IMR-90 (cell line): ENCODE measurements around the gene FAM89B. TPM values are rescaled to one million over a fixed set of nuclear protein-coding genes. Genes with fewer than 3 reads are reported as not detected.

ENCODE experiments used
- ATAC-seq: fragments of 200-7000 bp; cut with Tn5 transposase; 2 replicates; pipeline ENCODE4 v1.9.1; 2020; ENCODE audit warnings: low read depth, mild to moderate bottlenecking, moderate library complexity
- BruUV-seq: library from RNA; stranded (reverse); fragments of 400-500 nt; replicated peaks from 2 replicates; lab custom pipeline; 2021; lab: Mats Ljungman, UMichigan
- CTCF ChIA-PET: fragments of 300-600 bp; formaldehyde crosslinking; extraction: SDS; loops from one replicate; lab custom pipeline; 2021; ENCODE audit warnings: antibody characterized with exemption; lab: Yijun Ruan, JAX
- POLR2A ChIA-PET: fragments of 300-600 bp; sonication (Branson Sonifier 250); formaldehyde crosslinking; loops from one replicate; lab custom pipeline; 2022; ENCODE audit warnings: antibody characterized with exemption; ENCODE audit not compliant: unreplicated experiment; lab: Charles Lee
- DNase-seq: peaks from one replicate; pipeline ENCODE4 v3.0.0; 2013
- H2AFZ ChIP-seq: replicated peaks from 2 replicates; pipeline ENCODE3; 2013; ENCODE audit warnings: low read length, mild to moderate bottlenecking; ENCODE audit not compliant: poor library complexity
- H2AK5ac ChIP-seq: 2 replicates; pipeline ENCODE4 v1.6.1; 2013; ENCODE audit warnings: low read depth, low read length, inconsistent platforms
- H2AK9ac ChIP-seq: replicated peaks from 2 replicates; pipeline ENCODE3; 2013; ENCODE audit warnings: mild to moderate bottlenecking, low read depth, low read length, moderate library complexity; ENCODE audit not compliant: poor library complexity
- H2BK120ac ChIP-seq: 2 replicates; pipeline ENCODE4 v1.6.1; 2013; ENCODE audit warnings: low read depth, low read length, inconsistent platforms
- H2BK15ac ChIP-seq: 3 replicates; pipeline ENCODE4 v1.6.1; 2013; ENCODE audit warnings: low read depth, low read length, inconsistent platforms
- H2BK20ac ChIP-seq: 2 replicates; pipeline ENCODE4 v1.6.1; 2013; ENCODE audit warnings: low read depth, mild to moderate bottlenecking, inconsistent platforms, low read length, moderate library complexity
- H2BK5ac ChIP-seq: 2 replicates; pipeline ENCODE4 v1.6.1; 2013; ENCODE audit warnings: mild to moderate bottlenecking, low read depth, low read length, inconsistent platforms; ENCODE audit not compliant: poor library complexity, severe bottlenecking
- H3K14ac ChIP-seq: replicated peaks from 2 replicates; pipeline ENCODE4 v1.6.1; 2013; ENCODE audit warnings: low read depth, low read length, inconsistent platforms
- H3K18ac ChIP-seq: 2 replicates; pipeline ENCODE4 v1.6.1; 2013; ENCODE audit warnings: low read depth, low read length, control low read depth
- H3K23ac ChIP-seq: 2 replicates; pipeline ENCODE4 v1.6.1; 2013; ENCODE audit warnings: low read depth, low read length, inconsistent platforms
- H3K27ac ChIP-seq: 2 replicates; pipeline ENCODE4 v1.5.1; 2013; ENCODE audit warnings: mild to moderate bottlenecking, control low read depth, low read length; ENCODE audit not compliant: insufficient read depth
- H3K27me3 ChIP-seq: 2 replicates; pipeline ENCODE4 v1.6.1; 2013; ENCODE audit warnings: low read length; ENCODE audit not compliant: control insufficient read depth, insufficient read depth
- H3K36me3 ChIP-seq: 2 replicates; pipeline ENCODE4 v1.6.1; 2013; ENCODE audit warnings: low read length, mixed read lengths; ENCODE audit not compliant: control insufficient read depth, insufficient read depth
- H3K4ac ChIP-seq: 2 replicates; pipeline ENCODE4 v1.6.1; 2013; ENCODE audit warnings: low read depth, low read length, inconsistent platforms
- H3K4me1 ChIP-seq: 2 replicates; pipeline ENCODE4 v1.6.1; 2013; ENCODE audit warnings: low read length, mixed read lengths; ENCODE audit not compliant: control insufficient read depth, insufficient read depth
- H3K4me2 ChIP-seq: 2 replicates; pipeline ENCODE4 v1.6.1; 2013; ENCODE audit warnings: low read depth, mild to moderate bottlenecking, control low read depth, low read length, moderate library complexity
- H3K4me3 ChIP-seq: 2 replicates; pipeline ENCODE4 v1.5.1; 2013; ENCODE audit warnings: low read depth, mild to moderate bottlenecking, control low read depth, low read length, moderate library complexity; ENCODE audit not compliant: insufficient read depth
- H3K56ac ChIP-seq: 2 replicates; pipeline ENCODE4 v1.6.1; 2013; ENCODE audit warnings: low read length, inconsistent platforms; ENCODE audit not compliant: insufficient read depth; ENCODE audit errors: extremely low read depth
- H3K79me1 ChIP-seq, 2 experiments: 2 replicates each; pipeline ENCODE4 v1.6.1; 2013; ENCODE audit warnings: low read length in 2 of 2, inconsistent platforms in 1 of 2, low read depth in 1 of 2
- H3K9ac ChIP-seq: 2 replicates; pipeline ENCODE4 v1.6.1; 2013; ENCODE audit warnings: low read depth, low read length, control low read depth
- H3K9me1 ChIP-seq: 2 replicates; pipeline ENCODE4 v1.6.1; 2013; ENCODE audit warnings: low read length, inconsistent platforms; ENCODE audit not compliant: insufficient read depth
- H3K9me3 ChIP-seq: 2 replicates; pipeline ENCODE4 v1.6.1; 2013; ENCODE audit warnings: low read length; ENCODE audit not compliant: control insufficient read depth, insufficient read depth
- H4K20me1 ChIP-seq: 2 replicates; pipeline ENCODE4 v1.6.1; 2013; ENCODE audit warnings: low read length, inconsistent platforms; ENCODE audit not compliant: insufficient read depth
- H4K5ac ChIP-seq: 2 replicates; pipeline ENCODE4 v1.6.1; 2013; ENCODE audit warnings: mild to moderate bottlenecking, low read depth, low read length, control low read depth
- H4K8ac ChIP-seq, 2 experiments: 2 replicates each; pipeline ENCODE4 v1.6.1; 2013; ENCODE audit warnings: low read depth in 2 of 2, low read length in 2 of 2, control low read depth in 1 of 2, inconsistent platforms in 1 of 2
- H4K91ac ChIP-seq: 2 replicates; pipeline ENCODE4 v1.6.1; 2013; ENCODE audit warnings: low read depth, low read length, inconsistent platforms; ENCODE audit not compliant: insufficient read depth
- BHLHE40 ChIP-seq: fragments of 150-350 bp; IDR thresholded peaks from 2 replicates; pipeline ENCODE4 v1.6.1; 2016; ENCODE audit warnings: mild to moderate bottlenecking, low read depth, low read length
- CEBPB ChIP-seq: IDR thresholded peaks from 2 replicates; pipeline ENCODE4 v1.6.1; 2012; ENCODE audit warnings: low read depth, low read length, improper control_type of control experiment
- CHD1 ChIP-seq: IDR thresholded peaks from 2 replicates; pipeline ENCODE4 v1.6.1; 2012; ENCODE audit warnings: low read depth, low read length, improper control_type of control experiment
- ELK1 ChIP-seq: fragments of 150-350 bp; IDR thresholded peaks from 2 replicates; pipeline ENCODE4 v1.6.1; 2016; ENCODE audit warnings: low read depth, mild to moderate bottlenecking, low read length, moderate library complexity, borderline replicate concordance
- FOS ChIP-seq: fragments of 150-350 bp; IDR thresholded peaks from 2 replicates; pipeline ENCODE4 v1.6.1; 2016; ENCODE audit warnings: low read depth, low read length
- MAFK ChIP-seq: IDR thresholded peaks from 2 replicates; pipeline ENCODE4 v1.6.1; 2012; ENCODE audit warnings: low read depth, low read length, improper control_type of control experiment
- MAZ ChIP-seq: IDR thresholded peaks from 2 replicates; pipeline ENCODE4 v1.6.1; 2012; ENCODE audit warnings: low read depth, mild to moderate bottlenecking, low read length, improper control_type of control experiment, moderate library complexity, borderline replicate concordance
- MXI1 ChIP-seq: IDR thresholded peaks from 2 replicates; pipeline ENCODE4 v1.6.1; 2012; ENCODE audit warnings: low read depth, mild to moderate bottlenecking, low read length, moderate library complexity, borderline replicate concordance
- NFE2L2 ChIP-seq: fragments of 150-350 bp; IDR thresholded peaks from 2 replicates; pipeline ENCODE4 v1.6.1; 2016; ENCODE audit warnings: low read depth, mild to moderate bottlenecking, low read length
- POLR2A ChIP-seq: IDR thresholded peaks from 2 replicates; pipeline ENCODE4 v1.6.1; 2012; ENCODE audit warnings: mild to moderate bottlenecking, low read depth, low read length
- RAD21 ChIP-seq: IDR thresholded peaks from 2 replicates; pipeline ENCODE4 v1.6.1; 2012; ENCODE audit warnings: low read length, improper control_type of control experiment
- RCOR1 ChIP-seq: IDR thresholded peaks from 2 replicates; pipeline ENCODE4 v1.6.1; 2012; ENCODE audit warnings: mild to moderate bottlenecking, low read length, improper control_type of control experiment; ENCODE audit not compliant: insufficient replicate concordance
- RFX5 ChIP-seq: IDR thresholded peaks from 2 replicates; pipeline ENCODE4 v1.8.0; 2012; ENCODE audit warnings: low read depth, mild to moderate bottlenecking, low read length, moderate library complexity
- SMC3 ChIP-seq: fragments of 150-350 bp; IDR thresholded peaks from 2 replicates; pipeline ENCODE4 v1.6.1; 2016; ENCODE audit warnings: low read depth, mild to moderate bottlenecking, antibody characterized with exemption, low read length, moderate library complexity
- USF2 ChIP-seq: fragments of 150-350 bp; IDR thresholded peaks from 2 replicates; pipeline ENCODE4 v1.6.1; 2017; ENCODE audit warnings: mild to moderate bottlenecking, antibody characterized with exemption, low read length, low read depth
- WGBS, 2 experiments: methylation state at CpG; one replicate each; pipeline versions ENCODE4 v1.1.5 to v1.1.7; 2013; ENCODE audit warnings: missing lambda C conversion rate in 2 of 2; ENCODE audit not compliant: insufficient read length in 1 of 2; ENCODE audit errors: extremely low coverage in 2 of 2; 5-methylcytosine and 5-hydroxymethylcytosine counted together
- dilution Hi-C: fragments of 300-500 bp; cut with HindIII; formaldehyde crosslinking; loops from one replicate; pipeline ENCODE4 v1.14.3; 2018; ENCODE audit warnings: low sequenced_read_pairs; ENCODE audit not compliant: unreplicated experiment
- in situ Hi-C: fragments of 300-500 bp; cut with MboI; formaldehyde crosslinking; loops from 3 replicates; pipeline ENCODE4 v1.14.3; 2019; ENCODE audit warnings: low sequenced_read_pairs, inconsistent platforms, mixed read lengths
- intact Hi-C: fragments of 100-400 bp; cut with micrococcal nuclease; formaldehyde crosslinking; loops from 2 replicates; pipeline ENCODE4 v1.10.0; 2022
- polyA plus RNA-seq, 3 experiments: library from polyadenylated mRNA; depleted of rRNA; stranded (reverse); fragments of >200 nt; gene quantifications; 2 replicates each; pipeline ENCODE4 v1.2.3, GENCODE V29; 2012; ENCODE audit warnings: low replicate concordance in 1 of 3
- total RNA-seq: library from RNA; depleted of rRNA; stranded (reverse); fragments of >200 nt; gene quantifications from 2 replicates; pipeline ENCODE4 v1.2.3, GENCODE V29; 2012
- TF ChIP-seq, protein P1 (sequence below): conservative IDR thresholded peaks from 2 replicates; pipeline ENCODE4 v1.5.1; 2012; ENCODE audit warnings: mild to moderate bottlenecking, low read depth, low read length, improper control_type of control experiment

FAM89B gene
- total and polyA plus RNA-seq, 2 of the 4 experiments (the other 2 are of a cell fraction): 12.0 to 65.5 TPM

DNA sequence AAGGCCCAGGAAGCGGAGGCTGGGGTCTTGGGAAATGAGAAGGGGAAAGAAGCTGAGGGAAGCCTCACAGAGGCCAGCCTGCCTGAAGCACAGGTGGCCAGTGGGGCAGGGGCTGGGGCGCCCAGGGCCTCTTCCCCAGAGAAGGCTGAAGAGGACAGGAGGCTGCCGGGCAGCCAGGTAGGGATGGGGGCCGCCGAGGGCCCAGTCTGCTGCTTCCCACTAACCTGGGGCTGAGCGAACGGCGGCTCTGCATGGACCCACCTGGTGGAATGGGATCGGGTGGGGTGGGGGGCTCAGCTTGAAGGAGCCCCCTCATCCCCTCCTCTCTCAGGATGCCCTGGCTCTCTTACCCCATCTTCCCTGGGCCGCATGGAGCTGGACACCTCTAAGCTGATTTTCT is 11.3 kb downstream of the FAM89B start:
- Histone ChIP-seq H3K4me2 (no peak overlapping the region), H3K27ac (no peak overlapping the region), H2BK120ac (no peak overlapping the region), H3K4me3 (no peak overlapping the region), H2AK5ac (no peak overlapping the region), H4K20me1 (0 out of 2 replicates have a peak, but pooled peaks cover 4% of the 10 kb centered on the region), H3K9me1 (no peaks in the 10 kb centered on the region), H3K23ac (no peak overlapping the region), H3K14ac (no peak overlapping the region), H3K36me3 (peaks cover 50% of the 10 kb centered on the region), H4K91ac (no peak overlapping the region), H2BK20ac (no peak overlapping the region), H3K4ac (no peak overlapping the region), H2AK9ac (no peak overlapping the region), H3K9ac (no peak overlapping the region), H3K79me1 (peaks cover 0 to 26% of the 10 kb centered on the region in 2 experiments; a peak in 3 of 4 replicates), H3K56ac (no peak overlapping the region), H4K5ac (no peak overlapping the region), H3K18ac (no peak overlapping the region), H2BK15ac (no peak overlapping the region), H3K27me3 (no peaks in the 10 kb centered on the region), H4K8ac (no peak overlapping the region), H2BK5ac (no peak overlapping the region), H2AFZ (no peak overlapping the region), H3K9me3 (no peaks in the 10 kb centered on the region), H3K4me1 (peaks cover 4% of the 10 kb centered on the region)
- in situ Hi-C loops: no loop called here
- ChIA-PET POLR2A (no interaction called here), CTCF (interaction anchor here (1.4 kb wide), 1 partner anchor 11 kb away, joined by 4 read pairs; no protein-coding TSS in a partner anchor)
- DNase-seq (no peak), ATAC-seq (no peak)
- intact Hi-C loops: no loop called here
- dilution Hi-C loops: no loop called here
- 60% methylated on average over 2 of the region's 10 CpGs; no CpG with 5 or more reads in 1 of the 2 experiments for WGBS, 2 experiments
- no TSS peak for BruUV-seq
- TF ChIP-seq MAFK (no peak), ELK1 (no peak), RFX5 (no peak), RCOR1 (no peak), USF2 (no peak), MAZ (no peak), BHLHE40 (no peak), CHD1 (no peak), RAD21 (no peak), SMC3 (no peak), MXI1 (no peak), CEBPB (no peak), FOS (no peak), NFE2L2 (no peak), POLR2A (no peak)
- TF ChIP-seq, protein P1, sequence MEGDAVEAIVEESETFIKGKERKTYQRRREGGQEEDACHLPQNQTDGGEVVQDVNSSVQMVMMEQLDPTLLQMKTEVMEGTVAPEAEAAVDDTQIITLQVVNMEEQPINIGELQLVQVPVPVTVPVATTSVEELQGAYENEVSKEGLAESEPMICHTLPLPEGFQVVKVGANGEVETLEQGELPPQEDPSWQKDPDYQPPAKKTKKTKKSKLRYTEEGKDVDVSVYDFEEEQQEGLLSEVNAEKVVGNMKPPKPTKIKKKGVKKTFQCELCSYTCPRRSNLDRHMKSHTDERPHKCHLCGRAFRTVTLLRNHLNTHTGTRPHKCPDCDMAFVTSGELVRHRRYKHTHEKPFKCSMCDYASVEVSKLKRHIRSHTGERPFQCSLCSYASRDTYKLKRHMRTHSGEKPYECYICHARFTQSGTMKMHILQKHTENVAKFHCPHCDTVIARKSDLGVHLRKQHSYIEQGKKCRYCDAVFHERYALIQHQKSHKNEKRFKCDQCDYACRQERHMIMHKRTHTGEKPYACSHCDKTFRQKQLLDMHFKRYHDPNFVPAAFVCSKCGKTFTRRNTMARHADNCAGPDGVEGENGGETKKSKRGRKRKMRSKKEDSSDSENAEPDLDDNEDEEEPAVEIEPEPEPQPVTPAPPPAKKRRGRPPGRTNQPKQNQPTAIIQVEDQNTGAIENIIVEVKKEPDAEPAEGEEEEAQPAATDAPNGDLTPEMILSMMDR: no peak
